ENCODE results near the gene TSEN54. TPM values are rescaled to one million over a fixed set of nuclear protein-coding genes. Genes with fewer than 3 reads are reported as not detected.

Gene TSEN54
- total RNA-seq, 1 experiment from 2014 or later: 42.6 TPM

GRCh38 chr17:75490173-75490743 lies 26.1 kb upstream of the TSEN54 start:
- no peak for DNase-seq
- H3K4me3 ChIP-seq: no peak overlapping the region
- BruUV-seq (replicated peaks): no TSS peak
- H3K9me2 ChIP-seq (ENCODE audit: insufficient read depth): no peaks in the 10 kb centered on the region
- no peak overlapping the region for H3K27ac ChIP-seq
- H3K79me2 ChIP-seq (ENCODE audit: low read depth): no peaks in the 10 kb centered on the region
- H3K4me2 ChIP-seq: no peak overlapping the region
- H2AFZ ChIP-seq: no peak overlapping the region
- H3K9me3 ChIP-seq (ENCODE audit: insufficient read depth, low read depth): no peaks in the 10 kb centered on the region
- H3K36me3 ChIP-seq (ENCODE audit: low read depth): no peaks in the 10 kb centered on the region
- no peak for TF ChIP-seq EZH2 (IDR thresholded peaks at IDR 0.05; ENCODE audit: low read depth)
- TF ChIP-seq CTCF (conservative IDR thresholded peaks at IDR 0.05): no peak
- intact Hi-C loops (cut with micrococcal nuclease; ENCODE audit: unreplicated experiment): no loop called here
- no peaks in the 10 kb centered on the region for H4K20me1 ChIP-seq (ENCODE audit: insufficient read depth)
- ChIA-PET CTCF (interaction anchor here (0.6 kb wide), 1 partner anchor 164 kb away, joined by 6 read pairs; no protein-coding TSS in a partner anchor), POLR2A (ENCODE audit: unreplicated experiment) (no interaction called here)
- H3K27me3 ChIP-seq (ENCODE audit: insufficient read depth, low read depth): no peaks in the 10 kb centered on the region
- no peaks in the 10 kb centered on the region for H3K4me1 ChIP-seq (replicated peaks; ENCODE audit: insufficient read depth)
- H3F3A ChIP-seq (ENCODE audit: insufficient read depth, low read depth): no peaks in the 10 kb centered on the region

- ChIA-PET POLR2A (ENCODE audit: unreplicated experiment) (no interaction called here), CTCF (no interaction called here)
- no peaks in the 10 kb centered on the region for H3K9me2 ChIP-seq (ENCODE audit: insufficient read depth)
- no TSS peak for BruUV-seq (replicated peaks)
- H3F3A ChIP-seq (ENCODE audit: insufficient read depth, low read depth): no peaks in the 10 kb centered on the region
- H3K4me2 ChIP-seq: no peak overlapping the region
- TF ChIP-seq EZH2 (IDR thresholded peaks at IDR 0.05; ENCODE audit: low read depth) (no peak), CTCF (conservative IDR thresholded peaks at IDR 0.05) (no peak)
- no peak overlapping the region for H2AFZ ChIP-seq
- H3K4me1 ChIP-seq (replicated peaks; ENCODE audit: insufficient read depth): no peaks in the 10 kb centered on the region
- no peak for DNase-seq
- intact Hi-C loops (cut with micrococcal nuclease; ENCODE audit: unreplicated experiment): no loop called here
- H3K4me3 ChIP-seq: no peak overlapping the region
- H3K36me3 ChIP-seq (ENCODE audit: low read depth): no peaks in the 10 kb centered on the region
- H3K27me3 ChIP-seq (ENCODE audit: insufficient read depth, low read depth): no peaks in the 10 kb centered on the region
- H3K27ac ChIP-seq: no peak overlapping the region
- no peaks in the 10 kb centered on the region for H3K9me3 ChIP-seq (ENCODE audit: insufficient read depth, low read depth)
- H4K20me1 ChIP-seq (ENCODE audit: insufficient read depth): no peaks in the 10 kb centered on the region
- H3K79me2 ChIP-seq (ENCODE audit: low read depth): no peaks in the 10 kb centered on the region
These were observed 25.2 kb upstream of the TSEN54 start for GRCh38 chr17:75490953-75491649.

GRCh38 chr17:75491680-75492079 lies 24.6 kb upstream of the TSEN54 start:
- DNase-seq: no peak
- no peaks in the 10 kb centered on the region for H3K79me2 ChIP-seq (ENCODE audit: low read depth)
- BruUV-seq (replicated peaks): no TSS peak
- no peak overlapping the region for H3K27ac ChIP-seq
- no peaks in the 10 kb centered on the region for H3F3A ChIP-seq (ENCODE audit: insufficient read depth, low read depth)
- no peaks in the 10 kb centered on the region for H3K4me1 ChIP-seq (replicated peaks; ENCODE audit: insufficient read depth)
- no peak overlapping the region for H3K4me3 ChIP-seq
- intact Hi-C loops (cut with micrococcal nuclease; ENCODE audit: unreplicated experiment): no loop called here
- no peak for TF ChIP-seq EZH2 (IDR thresholded peaks at IDR 0.05; ENCODE audit: low read depth)
- no peak for TF ChIP-seq CTCF (conservative IDR thresholded peaks at IDR 0.05)
- H3K27me3 ChIP-seq (ENCODE audit: insufficient read depth, low read depth): no peaks in the 10 kb centered on the region
- no peaks in the 10 kb centered on the region for H3K9me2 ChIP-seq (ENCODE audit: insufficient read depth)
- H4K20me1 ChIP-seq (ENCODE audit: insufficient read depth): no peaks in the 10 kb centered on the region
- ChIA-PET CTCF (no interaction called here), POLR2A (ENCODE audit: unreplicated experiment) (no interaction called here)
- no peaks in the 10 kb centered on the region for H3K36me3 ChIP-seq (ENCODE audit: low read depth)
- H2AFZ ChIP-seq: no peak overlapping the region
- no peak overlapping the region for H3K4me2 ChIP-seq
- no peaks in the 10 kb centered on the region for H3K9me3 ChIP-seq (ENCODE audit: insufficient read depth, low read depth)

Data from PC-9 (cell line).